GM23248 (cell line): ENCODE measurements around the gene LMO7. TPM values are rescaled to one million over a fixed set of nuclear protein-coding genes. Genes with fewer than 3 reads are reported as not detected.

Source experiments
- DNase-seq: peaks from one replicate; pipeline ENCODE4 v3.0.0-alpha.2; 2015
- H2AFZ ChIP-seq: fragments of 200-600 bp; sonication (generic); 2 replicates; pipeline ENCODE4 v1.6.1; 2016; ENCODE audit warnings: antibody characterized with exemption
- H3F3A ChIP-seq: fragments of 200-600 bp; sonication (generic); 2 replicates; pipeline ENCODE4 v1.6.1; 2016; ENCODE audit warnings: mild to moderate bottlenecking, antibody characterized with exemption, mixed run types; ENCODE audit not compliant: insufficient read depth
- H3K27ac ChIP-seq: fragments of 200-600 bp; sonication (generic); 2 replicates; pipeline ENCODE4 v1.5.1; 2016; ENCODE audit warnings: mild to moderate bottlenecking
- H3K27me3 ChIP-seq: fragments of 200-600 bp; sonication (generic); replicated peaks from 2 replicates; pipeline ENCODE4 v1.6.1; 2016; ENCODE audit warnings: mild to moderate bottlenecking; ENCODE audit not compliant: insufficient read depth
- H3K36me3 ChIP-seq: fragments of 200-600 bp; sonication (generic); 2 replicates; pipeline ENCODE4 v1.6.1; 2016; ENCODE audit warnings: low read depth, mild to moderate bottlenecking
- H3K4me1 ChIP-seq: fragments of 200-600 bp; sonication (generic); 2 replicates; pipeline ENCODE4 v1.6.1; 2016; ENCODE audit warnings: mild to moderate bottlenecking; ENCODE audit not compliant: insufficient read depth
- H3K4me2 ChIP-seq: fragments of 200-600 bp; sonication (generic); one replicate; pipeline ENCODE4 v1.6.1; 2016; ENCODE audit warnings: mild to moderate bottlenecking; ENCODE audit not compliant: unreplicated experiment
- H3K4me3 ChIP-seq: fragments of 200-600 bp; sonication (generic); 2 replicates; pipeline ENCODE4 v1.5.1; 2016; ENCODE audit warnings: mild to moderate bottlenecking
- H3K79me2 ChIP-seq: fragments of 200-600 bp; sonication (generic); 2 replicates; pipeline ENCODE4 v1.6.1; 2016; ENCODE audit warnings: mild to moderate bottlenecking; ENCODE audit not compliant: insufficient read depth
- H3K9ac ChIP-seq: fragments of 200-600 bp; sonication (generic); 2 replicates; pipeline ENCODE4 v1.6.1; 2016; ENCODE audit warnings: mild to moderate bottlenecking
- H3K9me2 ChIP-seq: fragments of 200-600 bp; sonication (generic); 2 replicates; pipeline ENCODE4 v1.6.1; 2016; ENCODE audit warnings: mixed run types, mild to moderate bottlenecking, moderate library complexity; ENCODE audit not compliant: insufficient read depth
- H3K9me3 ChIP-seq: fragments of 200-600 bp; sonication (generic); one replicate; pipeline ENCODE4 v1.6.1; 2017; ENCODE audit warnings: low read depth
- H4K20me1 ChIP-seq: fragments of 200-600 bp; sonication (generic); 2 replicates; pipeline ENCODE4 v1.6.0; 2016; ENCODE audit not compliant: insufficient read depth
- EZH2 ChIP-seq: fragments of 200-600 bp; sonication (generic); IDR thresholded peaks from 2 replicates; pipeline ENCODE4 v1.6.1; 2018; ENCODE audit warnings: antibody characterized with exemption, mild to moderate bottlenecking; ENCODE audit not compliant: insufficient read depth, poor library complexity, severe bottlenecking
- EZH2phosphoT487 ChIP-seq: fragments of 200-600 bp; sonication (generic); IDR thresholded peaks from 2 replicates; pipeline ENCODE4 v1.6.1; 2018; ENCODE audit warnings: antibody characterized with exemption, moderate library complexity, mild to moderate bottlenecking, low read depth; ENCODE audit not compliant: insufficient read depth
- WGBS, 2 experiments: methylation state at CpG; one replicate each; pipeline ENCODE4 v1.1.6; 2015 to 2017; ENCODE audit warnings: low lambda C conversion rate in 2 of 2, low coverage in 1 of 2; ENCODE audit errors: missing lambda C conversion rate in 2 of 2; 5-methylcytosine and 5-hydroxymethylcytosine counted together
- in situ Hi-C: fragments of 300-500 bp; cut with MboI; formaldehyde crosslinking; loops from 2 replicates; pipeline ENCODE4 v1.15.0; 2020
- polyA plus RNA-seq: library from polyadenylated mRNA; unstranded; fragments of >200 nt; fragmentation: Nextera tagmentation; extraction: Ambion mirVana; gene quantifications from 2 replicates; pipeline ENCODE4 v1.2.1, GENCODE V29; 2016
- total RNA-seq: library from RNA; depleted of rRNA; stranded (reverse); fragments of >200 nt; shearing (Covaris generic); gene quantifications from 2 replicates; pipeline ENCODE4 v1.2.3, GENCODE V29; 2014

Gene LMO7
- total and polyA plus RNA-seq, 2 experiments from 2014 or later = 288 to 318 TPM

DNA sequence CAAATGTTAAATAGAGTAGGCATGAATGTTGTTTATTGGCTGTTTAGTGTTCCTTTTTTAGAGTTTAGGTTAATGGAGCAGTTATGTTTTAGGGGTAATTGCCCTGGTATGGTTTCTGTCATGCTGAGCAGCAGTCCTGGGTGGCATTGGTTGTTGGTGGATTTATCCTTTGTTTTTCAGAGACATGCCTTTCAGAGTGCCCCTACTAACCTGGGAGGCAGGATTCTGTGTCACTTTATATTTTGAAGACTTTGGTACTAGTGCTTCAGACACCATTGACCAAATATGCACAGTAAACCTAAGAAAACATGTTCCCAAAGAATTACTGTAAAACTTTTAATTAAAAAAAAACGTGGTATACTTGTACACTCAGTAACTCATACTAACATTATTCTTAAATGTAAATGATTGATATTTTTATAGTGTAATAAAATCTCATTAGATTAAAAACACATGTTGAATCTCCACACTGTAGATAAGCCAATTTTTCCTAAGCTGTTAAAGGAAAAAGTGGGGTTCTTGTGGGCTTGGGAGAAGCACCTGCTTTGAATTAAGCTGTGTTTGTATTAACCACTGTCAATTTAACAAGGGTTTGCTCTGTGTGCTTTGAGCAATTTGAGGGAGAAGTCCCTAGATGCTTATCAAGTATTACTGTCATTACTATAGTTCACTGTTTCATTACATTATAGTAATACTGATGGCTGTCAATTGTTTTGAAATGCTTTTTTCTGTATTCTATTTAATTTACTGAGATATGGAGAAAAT, 133.2 kb downstream of the LMO7 start:
- Histone ChIP-seq H3K27ac (no peak overlapping the region), H3K36me3 (peaks cover 10% of the 10 kb centered on the region), H3K4me1 (peaks cover 64% of the 10 kb centered on the region), H3K9me3 (no peaks in the 10 kb centered on the region), H3K79me2 (peaks cover 99% of the 10 kb centered on the region), H3K9me2 (no peaks in the 10 kb centered on the region), H3K4me3 (no peak overlapping the region), H3K9ac (no peak overlapping the region), H3K4me2 (peak overlapping the region; percentile 16), H3F3A (peaks cover 64% of the 10 kb centered on the region), H3K27me3 (no peaks in the 10 kb centered on the region), H2AFZ (no peak overlapping the region), H4K20me1 (peaks cover 5% of the 10 kb centered on the region; the same call in 1 of the 2 replicates)
- no peak for DNase-seq
- in situ Hi-C loops = no loop called here
- 0 to 12% methylated on average over 1 of the region's 1 CpG for WGBS, 2 experiments
- TF ChIP-seq EZH2 (no peak), EZH2phosphoT487 (no peak)

DNA sequence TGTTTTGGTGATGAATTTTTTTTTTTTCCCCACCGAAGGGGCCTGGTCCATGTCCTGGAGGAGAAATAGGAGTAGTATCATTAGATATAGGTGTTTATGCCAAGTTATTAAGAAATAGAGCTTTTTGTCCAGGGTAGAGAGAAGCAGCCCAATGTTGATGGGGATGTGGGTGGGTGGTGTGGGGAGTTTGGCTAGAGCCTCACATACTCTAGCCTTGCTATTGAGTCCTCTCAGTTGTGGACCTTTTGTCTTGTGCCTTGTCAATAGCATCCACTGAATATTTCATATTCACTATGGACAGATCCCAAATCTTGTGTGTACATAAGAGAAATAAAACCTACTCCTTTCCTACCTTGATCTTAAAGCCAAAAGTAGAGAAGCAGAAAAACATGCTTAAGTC, 134.0 kb downstream of the LMO7 start:
- H3K4me3 ChIP-seq = no peak overlapping the region
- H3K4me2 ChIP-seq = peak overlapping the region; percentile 79
- in situ Hi-C loops = no loop called here
- peaks cover 99% of the 10 kb centered on the region for H3K79me2 ChIP-seq
- no peaks in the 10 kb centered on the region for H3K27me3 ChIP-seq
- H3K9me3 ChIP-seq = no peaks in the 10 kb centered on the region
- peaks cover 73% of the 10 kb centered on the region for H3K4me1 ChIP-seq
- peak overlapping the region; percentile 64 for H3K27ac ChIP-seq
- H3K36me3 ChIP-seq = peaks cover 4% of the 10 kb centered on the region
- TF ChIP-seq EZH2phosphoT487 = no peak
- TF ChIP-seq EZH2 = no peak
- 0 out of 2 replicates have a peak overlapping the region, but pooled peaks have one; percentile 15 for H3K9ac ChIP-seq
- no peaks in the 10 kb centered on the region for H3K9me2 ChIP-seq
- no peak for DNase-seq
- peaks cover 72% of the 10 kb centered on the region for H3F3A ChIP-seq
- 92 to 94% methylated on average over 1 of the region's 1 CpG for WGBS, 2 experiments
- H2AFZ ChIP-seq = no peak overlapping the region
- peaks cover 5% of the 10 kb centered on the region; the same call in 1 of the 2 replicates for H4K20me1 ChIP-seq

DNA sequence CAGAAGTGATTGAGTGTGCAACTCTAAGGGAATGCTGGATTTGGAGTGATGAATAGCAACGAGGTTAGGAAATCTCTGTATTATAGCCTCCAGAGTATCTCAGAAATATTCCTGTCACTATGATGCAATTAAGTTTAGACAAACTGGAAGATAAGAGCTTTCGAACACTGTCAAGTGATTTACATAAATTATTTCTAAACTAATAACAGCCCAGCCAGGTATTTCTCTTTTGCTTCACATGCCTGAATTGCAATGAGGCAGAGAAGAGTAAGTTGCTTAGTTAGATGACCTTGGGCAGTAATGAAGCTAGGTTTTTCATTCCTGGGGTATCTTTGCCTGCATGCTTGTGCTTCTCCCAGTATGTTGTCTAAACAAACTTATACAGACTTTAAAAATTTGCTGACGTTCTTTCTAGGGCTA, 134.5 kb downstream of the LMO7 start:
- peak overlapping the region; percentile 64 for H3K27ac ChIP-seq
- peak; percentile 43 for DNase-seq
- H3K4me1 ChIP-seq = peaks cover 73% of the 10 kb centered on the region
- H3K4me2 ChIP-seq = peak overlapping the region; percentile 79
- H4K20me1 ChIP-seq = peaks cover 5% of the 10 kb centered on the region; the same call in 1 of the 2 replicates
- TF ChIP-seq EZH2 (no peak), EZH2phosphoT487 (no peak)
- H3K27me3 ChIP-seq = no peaks in the 10 kb centered on the region
- peaks cover 4% of the 10 kb centered on the region for H3K36me3 ChIP-seq
- 13% methylated on average over 3 of the region's 3 CpGs for WGBS, 2 experiments
- H3K9me3 ChIP-seq = no peaks in the 10 kb centered on the region
- H2AFZ ChIP-seq = no peak overlapping the region
- H3F3A ChIP-seq = peaks cover 72% of the 10 kb centered on the region
- no peaks in the 10 kb centered on the region for H3K9me2 ChIP-seq
- no peak overlapping the region for H3K4me3 ChIP-seq
- in situ Hi-C loops = no loop called here
- peak overlapping the region; percentile 15; the same call in 1 of the 2 replicates for H3K9ac ChIP-seq
- peaks cover 99% of the 10 kb centered on the region for H3K79me2 ChIP-seq

DNA sequence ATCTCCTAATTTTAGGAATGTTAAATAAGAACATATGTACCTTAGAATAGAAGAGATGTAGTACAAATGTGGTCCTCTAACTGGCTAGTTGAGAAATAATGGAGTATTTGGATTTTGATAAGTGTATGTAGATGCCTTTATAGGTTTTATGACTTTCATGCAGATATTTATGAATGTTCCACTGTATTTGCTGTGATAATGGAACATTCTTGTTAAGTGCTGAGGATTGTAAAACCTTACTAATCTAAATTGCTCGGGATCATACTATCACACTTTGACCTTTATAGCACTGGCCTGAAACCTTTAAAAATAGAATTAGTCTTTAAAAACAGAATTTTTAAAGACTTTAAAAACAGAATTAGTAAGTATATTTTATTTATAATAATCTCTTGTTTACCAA, 135.1 kb downstream of the LMO7 start:
- Histone ChIP-seq H3K4me2 (peak overlapping the region; percentile 79), H3K9me3 (no peaks in the 10 kb centered on the region), H3K4me1 (peaks cover 73% of the 10 kb centered on the region), H3K4me3 (no peak overlapping the region), H3K79me2 (peaks cover 97% of the 10 kb centered on the region), H3K9ac (peak overlapping the region; percentile 15; the same call in 1 of the 2 replicates), H2AFZ (no peak overlapping the region), H3K36me3 (peaks cover 4% of the 10 kb centered on the region), H4K20me1 (peaks cover 5% of the 10 kb centered on the region; the same call in 1 of the 2 replicates), H3F3A (peaks cover 73% of the 10 kb centered on the region), H3K27ac (peak overlapping the region; percentile 64), H3K9me2 (no peaks in the 10 kb centered on the region), H3K27me3 (no peaks in the 10 kb centered on the region)
- WGBS, 2 experiments = 85 to 95% methylated on average over 1 of the region's 1 CpG
- TF ChIP-seq EZH2phosphoT487 = no peak
- TF ChIP-seq EZH2 = no peak
- in situ Hi-C loops = no loop called here
- DNase-seq = no peak
